Dendritic cell treated with granulocyte-macrophage colony-stimulating factor and Interleukin-4, amounts not matched to agents 40 ng/mL and 50 ng/mL, for 4 days (primary cell): ENCODE data around the gene SLC49A3.
A peak's percentile ranks its signal among the peaks of the same experiment; 100 is the strongest.

Experiments
- H3K27ac Mint-ChIP-seq: one replicate; pipeline ENCODE4 v1.8.0; 2022; ENCODE audit warnings: mild to moderate bottlenecking, mixed read lengths
- H3K27me3 Mint-ChIP-seq: one replicate; pipeline ENCODE4 v1.8.0; 2022; ENCODE audit warnings: mild to moderate bottlenecking, mixed read lengths
- H3K36me3 Mint-ChIP-seq: one replicate; pipeline ENCODE4 v1.8.0; 2022; ENCODE audit warnings: low read depth, mixed read lengths
- H3K4me1 Mint-ChIP-seq: one replicate; pipeline ENCODE4 v1.8.0; 2022; ENCODE audit warnings: low read depth, mixed read lengths
- H3K4me3 Mint-ChIP-seq: one replicate; pipeline ENCODE4 v1.8.0; 2022; ENCODE audit warnings: mild to moderate bottlenecking, moderate library complexity, mixed read lengths
- H3K9me3 Mint-ChIP-seq: one replicate; pipeline ENCODE4 v1.8.0; 2022; ENCODE audit warnings: mixed read lengths
- intact Hi-C: fragments of 100-400 bp; cut with micrococcal nuclease; formaldehyde crosslinking; loops from one replicate; pipeline ENCODE4 v1.15.0; 2022

SLC49A3 gene

DNA sequence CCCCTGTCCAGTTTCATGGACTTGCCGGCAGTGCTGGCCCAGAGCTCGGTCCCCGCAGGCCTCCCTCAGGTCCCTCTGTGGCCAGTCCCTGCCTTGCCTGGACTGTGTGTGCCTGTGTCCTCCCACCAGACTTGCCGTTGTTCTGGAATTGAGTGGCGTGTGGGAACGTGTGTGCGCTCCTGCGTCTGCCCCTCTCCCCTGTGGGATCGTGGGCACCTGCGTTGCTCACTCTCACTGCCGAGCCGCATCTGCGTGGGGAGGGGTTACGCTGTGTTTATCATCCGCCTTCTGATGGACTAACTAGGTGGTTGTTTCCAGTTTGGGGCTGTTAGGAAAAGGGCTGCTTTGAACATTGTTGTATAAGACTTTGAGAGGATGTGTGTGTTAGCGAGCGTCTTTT lies 37.9 kb upstream of the SLC49A3 start:
- Mint-ChIP-seq H3K4me3 (no peak overlapping the region), H3K9me3 (peaks cover 7% of the 10 kb centered on the region), H3K27ac (no peak overlapping the region), H3K36me3 (peaks cover 78% of the 10 kb centered on the region), H3K27me3 (no peaks in the 10 kb centered on the region), H3K4me1 (peaks cover 39% of the 10 kb centered on the region)
- intact Hi-C loops = no loop called here

DNA sequence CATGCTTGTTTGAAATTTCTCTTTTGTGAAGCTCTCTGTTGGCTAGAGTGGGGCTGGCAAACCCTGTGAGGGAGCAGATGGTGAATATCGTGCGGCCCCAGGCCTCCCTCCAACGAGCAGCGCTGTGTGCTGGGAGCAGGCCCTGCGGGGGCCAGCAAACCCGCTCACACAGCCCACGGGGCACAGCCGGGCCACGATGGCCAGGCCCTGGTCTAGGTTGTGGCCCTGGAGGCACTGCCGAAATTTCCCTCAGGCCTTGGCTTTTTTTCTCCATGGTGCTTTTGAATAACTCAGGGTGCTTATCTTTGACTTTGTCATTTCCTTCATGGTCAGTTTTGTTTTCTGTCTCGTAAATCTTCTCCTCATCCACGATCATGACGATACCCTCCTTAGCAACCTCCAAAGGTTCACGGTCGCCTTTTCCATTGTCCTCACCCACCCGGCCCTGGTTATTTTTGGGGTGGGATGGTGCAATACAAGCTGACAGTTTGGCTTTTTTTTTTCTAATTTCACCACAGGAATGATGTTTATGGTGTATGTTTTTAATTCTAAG lies 37.4 kb upstream of the SLC49A3 start:
- intact Hi-C loops = no loop called here
- H3K9me3 Mint-ChIP-seq = peaks cover 7% of the 10 kb centered on the region
- H3K4me3 Mint-ChIP-seq = no peak overlapping the region
- H3K27me3 Mint-ChIP-seq = no peaks in the 10 kb centered on the region
- peaks cover 80% of the 10 kb centered on the region for H3K36me3 Mint-ChIP-seq
- no peak overlapping the region for H3K27ac Mint-ChIP-seq
- peaks cover 44% of the 10 kb centered on the region for H3K4me1 Mint-ChIP-seq

DNA sequence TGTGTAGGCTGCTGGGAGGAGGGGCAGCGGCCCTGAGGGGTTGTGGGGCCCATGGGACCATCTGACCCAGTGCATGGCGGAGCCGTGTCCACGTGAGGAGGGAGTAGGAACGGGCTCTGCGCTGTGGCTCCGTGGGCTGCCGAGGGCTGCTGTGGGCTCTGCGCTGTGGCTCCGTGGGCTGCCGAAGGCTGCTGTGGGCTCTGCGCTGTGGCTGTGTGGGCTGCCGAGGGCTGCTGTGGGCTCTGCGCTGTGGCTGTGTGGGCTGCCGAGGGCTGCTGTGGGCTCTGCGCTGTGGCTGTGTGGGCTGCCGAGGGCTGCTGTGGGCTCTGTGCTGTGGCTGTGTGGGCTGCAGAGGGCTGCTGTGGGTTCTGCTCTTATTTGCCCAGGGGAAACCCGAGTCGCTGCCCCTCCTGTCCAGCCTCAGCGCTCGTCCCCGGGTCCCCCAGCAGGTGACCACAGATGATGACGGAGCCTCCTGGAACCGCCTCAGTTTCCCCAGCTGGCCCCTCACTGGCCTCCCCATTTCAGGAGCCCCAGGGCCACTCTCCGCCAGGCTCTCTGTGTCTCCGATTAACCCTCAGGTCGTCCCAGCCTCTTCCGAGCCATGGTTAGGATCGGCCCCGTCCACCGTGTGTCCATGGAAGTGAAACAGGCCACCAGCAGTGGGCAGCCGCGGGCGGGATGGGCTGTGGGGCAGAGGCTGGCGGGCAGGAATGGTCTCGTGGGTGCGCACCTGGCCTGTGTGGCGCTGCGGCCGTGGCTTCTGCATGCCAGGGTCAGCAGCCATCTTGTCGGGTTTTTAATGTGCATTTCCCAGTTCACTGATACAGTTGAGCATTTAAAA lies 36.7 kb upstream of the SLC49A3 start:
- Mint-ChIP-seq H3K4me1 (peaks cover 51% of the 10 kb centered on the region), H3K36me3 (peaks cover 80% of the 10 kb centered on the region), H3K27me3 (no peaks in the 10 kb centered on the region), H3K9me3 (peaks cover 2% of the 10 kb centered on the region), H3K27ac (no peak overlapping the region), H3K4me3 (no peak overlapping the region)
- intact Hi-C loops = no loop called here

DNA sequence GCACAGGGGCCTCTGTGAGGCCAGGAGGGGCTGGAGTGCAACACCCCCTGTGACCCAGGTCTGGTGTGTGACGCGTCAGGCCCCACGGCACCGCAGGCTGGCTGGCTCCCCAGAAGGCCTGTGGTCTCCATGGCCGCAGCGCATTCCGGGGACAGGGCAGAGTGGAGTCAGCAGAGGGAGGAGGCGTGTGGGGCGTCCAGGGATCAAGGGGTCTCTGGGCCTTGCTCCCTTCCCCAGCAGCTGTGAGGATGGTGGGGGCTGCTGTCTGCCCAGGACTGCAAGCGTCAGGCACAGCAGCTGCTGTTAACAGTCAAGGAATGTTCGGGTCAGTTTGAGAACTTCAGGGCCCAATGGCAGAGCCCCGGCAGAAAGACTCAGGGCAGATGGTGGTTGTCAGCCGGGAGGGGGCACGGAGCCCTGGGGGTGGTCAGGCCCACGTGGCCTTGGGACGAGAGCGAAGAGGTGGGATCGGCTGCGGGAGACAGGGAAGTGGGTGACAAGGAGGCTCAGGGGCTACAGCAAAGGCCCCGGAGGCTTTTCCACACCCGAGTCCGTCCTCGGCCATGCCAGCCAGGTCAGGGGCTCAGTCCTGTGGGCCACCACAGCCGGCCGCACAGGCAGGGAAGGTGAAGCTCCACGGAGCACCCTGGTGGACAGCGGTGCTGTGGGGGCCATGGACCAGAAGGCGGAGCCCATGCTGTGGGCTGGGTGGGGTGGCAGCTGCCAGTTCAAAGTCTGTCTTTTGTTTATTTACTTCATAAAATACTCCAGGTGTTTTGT lies 35.0 kb upstream of the SLC49A3 start:
- Mint-ChIP-seq H3K4me3 (no peak overlapping the region), H3K27me3 (no peaks in the 10 kb centered on the region), H3K9me3 (no peaks in the 10 kb centered on the region), H3K27ac (no peak overlapping the region), H3K4me1 (peaks cover 66% of the 10 kb centered on the region), H3K36me3 (peaks cover 81% of the 10 kb centered on the region)
- intact Hi-C loops = no loop called here

DNA sequence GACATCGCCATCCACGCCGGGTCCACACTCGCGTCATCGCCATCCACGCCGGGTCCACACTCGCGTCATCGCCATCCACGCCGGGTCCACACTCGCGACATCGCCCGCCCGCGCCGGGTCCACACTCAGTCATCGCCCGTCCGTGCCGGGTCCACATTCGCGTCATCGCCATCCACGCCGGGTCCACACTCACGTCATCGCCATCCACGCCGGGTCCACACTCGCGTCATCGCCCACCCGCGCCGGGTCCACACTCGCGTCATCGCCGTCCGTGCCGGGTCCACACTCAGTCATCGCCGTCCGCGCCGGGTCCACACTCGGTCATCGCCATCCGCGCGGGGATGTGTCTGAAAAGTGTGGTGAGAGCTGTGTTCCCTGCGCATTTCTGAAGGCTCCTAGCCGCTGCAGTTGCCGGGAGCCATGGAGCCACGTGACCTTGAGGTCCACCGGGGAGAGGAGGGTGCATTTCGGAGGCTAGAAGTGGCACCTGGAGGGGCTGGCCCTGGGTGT lies 34.0 kb upstream of the SLC49A3 start:
- Mint-ChIP-seq H3K27me3 (no peaks in the 10 kb centered on the region), H3K36me3 (peaks cover 75% of the 10 kb centered on the region), H3K4me3 (no peak overlapping the region), H3K9me3 (no peaks in the 10 kb centered on the region), H3K4me1 (peaks cover 66% of the 10 kb centered on the region), H3K27ac (no peak overlapping the region)
- intact Hi-C loops = no loop called here

DNA sequence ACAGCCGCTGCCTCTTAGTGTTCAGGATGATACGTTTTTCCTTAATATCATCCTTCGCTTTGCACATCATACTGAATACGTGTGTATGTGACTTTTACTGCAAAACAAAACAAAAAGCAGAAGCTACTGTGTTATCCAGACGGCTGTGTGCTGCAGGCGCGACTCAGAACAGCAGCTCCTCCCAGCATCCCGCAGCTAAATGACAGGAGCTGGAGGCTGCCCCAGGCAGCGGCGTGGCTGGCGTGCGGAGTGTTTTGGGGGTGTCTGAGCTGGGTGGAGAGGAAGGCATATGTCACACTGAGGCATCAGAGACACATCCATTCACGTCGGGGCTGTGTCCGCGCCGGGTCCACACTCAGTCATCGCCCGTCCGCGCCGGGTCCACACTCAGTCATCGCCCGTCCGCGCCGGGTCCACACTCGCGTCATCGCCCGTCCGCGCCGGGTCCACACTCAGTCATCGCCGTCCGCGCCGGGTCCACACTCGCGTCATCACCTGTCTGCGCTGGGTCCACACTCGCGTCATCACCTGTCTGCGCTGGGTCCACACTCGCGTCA lies 33.3 kb upstream of the SLC49A3 start:
- no peak overlapping the region for H3K4me3 Mint-ChIP-seq
- intact Hi-C loops = no loop called here
- H3K4me1 Mint-ChIP-seq = peaks cover 66% of the 10 kb centered on the region
- no peaks in the 10 kb centered on the region for H3K27me3 Mint-ChIP-seq
- H3K9me3 Mint-ChIP-seq = no peaks in the 10 kb centered on the region
- H3K36me3 Mint-ChIP-seq = peaks cover 77% of the 10 kb centered on the region
- H3K27ac Mint-ChIP-seq = peak overlapping the region; percentile 75

DNA sequence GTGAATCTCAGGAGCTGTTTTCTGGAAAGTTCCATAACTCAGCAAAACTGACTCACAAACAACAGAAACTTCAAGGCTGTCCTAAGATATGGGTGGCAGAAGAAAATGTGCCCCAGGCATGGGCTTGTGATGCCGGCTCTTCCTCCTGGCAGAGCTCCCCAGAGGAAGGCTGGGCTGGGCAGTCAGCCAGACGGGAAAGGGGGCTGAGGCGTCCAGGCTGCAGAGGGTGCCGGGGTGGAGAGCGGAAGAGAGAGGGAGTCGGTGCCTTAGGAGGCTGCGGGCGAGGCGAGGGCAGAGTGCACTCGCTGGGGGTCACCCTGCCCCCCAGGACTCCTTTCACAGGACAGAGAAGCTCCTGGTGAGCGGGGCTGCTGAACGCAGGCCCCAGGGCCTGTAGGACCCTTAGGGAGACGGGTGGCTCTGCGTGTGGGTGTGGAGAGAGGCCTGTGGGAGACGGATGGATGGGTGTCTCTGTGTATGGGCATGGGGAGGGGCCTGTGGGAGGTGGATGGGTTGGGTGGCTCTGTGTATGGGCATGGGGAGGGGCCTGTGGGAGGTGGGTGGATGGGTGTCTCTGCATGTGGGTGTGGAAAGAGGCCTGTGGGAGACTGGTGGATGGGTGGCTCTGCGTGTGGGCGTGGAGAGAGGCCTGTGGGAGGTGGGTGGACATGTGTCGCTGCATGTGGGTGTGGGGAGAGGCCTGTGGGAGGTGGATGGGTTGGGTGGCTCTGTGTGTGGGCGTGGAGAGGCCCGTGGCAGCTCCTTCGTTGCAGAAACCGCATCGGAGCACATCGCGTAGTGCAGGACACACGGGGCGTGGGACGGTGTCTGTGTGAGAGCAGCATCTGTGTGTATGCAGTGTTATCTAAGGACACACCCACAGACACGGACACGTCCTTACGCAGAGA lies 32.6 kb upstream of the SLC49A3 start:
- H3K36me3 Mint-ChIP-seq = peaks cover 71% of the 10 kb centered on the region
- peak overlapping the region; percentile 19 for H3K4me3 Mint-ChIP-seq
- no peaks in the 10 kb centered on the region for H3K9me3 Mint-ChIP-seq
- intact Hi-C loops = no loop called here
- peak overlapping the region; percentile 75 for H3K27ac Mint-ChIP-seq
- no peaks in the 10 kb centered on the region for H3K27me3 Mint-ChIP-seq
- peaks cover 59% of the 10 kb centered on the region for H3K4me1 Mint-ChIP-seq

DNA sequence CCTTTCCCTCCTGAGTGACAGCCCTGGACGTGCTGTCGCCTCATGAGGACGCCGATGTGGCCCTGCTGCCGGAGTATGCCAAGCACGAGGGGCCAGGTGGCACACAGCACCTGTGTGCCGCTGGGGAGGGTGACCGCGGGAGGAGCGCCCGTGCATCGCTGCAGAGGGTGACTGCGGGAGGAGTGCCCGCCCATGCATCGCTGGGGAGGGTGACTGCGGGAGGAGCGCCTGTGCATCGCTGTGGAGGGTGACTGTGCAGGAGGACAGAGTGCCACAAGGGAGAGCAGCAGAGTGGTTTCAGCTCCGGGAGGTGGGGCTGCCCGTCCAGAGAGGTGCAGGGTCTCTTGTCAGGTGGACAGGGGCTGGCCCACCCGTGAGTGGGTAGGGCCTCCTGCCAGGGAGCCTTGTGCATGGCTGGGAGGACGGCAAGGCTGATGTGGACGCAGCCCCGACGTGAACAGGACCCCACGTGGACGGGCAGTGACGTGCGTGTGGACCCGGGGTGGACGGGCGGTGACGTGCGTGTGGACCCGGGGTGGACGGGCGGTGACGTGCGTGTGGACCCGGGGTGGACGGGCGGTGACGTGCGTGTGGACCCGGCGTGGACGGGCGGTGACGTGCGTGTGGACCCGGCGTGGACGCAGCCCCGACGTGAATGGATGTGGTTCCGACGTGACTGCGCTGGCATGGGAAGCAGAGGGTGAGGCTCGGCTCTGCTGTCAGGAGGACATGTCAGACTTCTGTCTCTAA lies 31.3 kb upstream of the SLC49A3 start:
- H3K27me3 Mint-ChIP-seq = no peaks in the 10 kb centered on the region
- peak overlapping the region; percentile 75 for H3K27ac Mint-ChIP-seq
- intact Hi-C loops = no loop called here
- H3K4me1 Mint-ChIP-seq = peaks cover 49% of the 10 kb centered on the region
- no peak overlapping the region for H3K4me3 Mint-ChIP-seq
- H3K9me3 Mint-ChIP-seq = no peaks in the 10 kb centered on the region
- H3K36me3 Mint-ChIP-seq = peaks cover 69% of the 10 kb centered on the region

DNA sequence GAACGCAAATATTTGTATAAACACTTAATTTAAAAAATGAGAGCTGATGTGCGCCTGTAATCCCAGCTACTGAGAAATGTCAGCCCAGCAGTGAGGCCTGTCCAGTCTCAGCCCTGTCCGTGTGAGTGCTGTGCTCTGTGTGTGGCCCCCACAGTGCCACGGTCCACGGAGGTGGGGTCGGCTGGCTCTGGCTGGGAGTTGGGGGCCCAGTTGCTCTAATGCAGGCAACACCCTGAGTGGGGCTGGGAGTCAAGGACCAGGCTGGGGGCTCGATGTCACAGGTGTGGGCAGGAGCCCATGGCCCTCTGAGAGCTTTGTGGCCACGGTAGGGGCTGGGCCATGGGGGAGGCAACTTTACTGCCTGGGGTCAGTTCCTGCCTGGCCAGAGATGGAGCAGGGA lies 29.5 kb upstream of the SLC49A3 start:
- Mint-ChIP-seq H3K9me3 (no peaks in the 10 kb centered on the region), H3K27me3 (no peaks in the 10 kb centered on the region), H3K36me3 (peaks cover 69% of the 10 kb centered on the region), H3K4me3 (no peak overlapping the region), H3K4me1 (peaks cover 39% of the 10 kb centered on the region), H3K27ac (no peak overlapping the region)
- intact Hi-C loops = no loop called here

DNA sequence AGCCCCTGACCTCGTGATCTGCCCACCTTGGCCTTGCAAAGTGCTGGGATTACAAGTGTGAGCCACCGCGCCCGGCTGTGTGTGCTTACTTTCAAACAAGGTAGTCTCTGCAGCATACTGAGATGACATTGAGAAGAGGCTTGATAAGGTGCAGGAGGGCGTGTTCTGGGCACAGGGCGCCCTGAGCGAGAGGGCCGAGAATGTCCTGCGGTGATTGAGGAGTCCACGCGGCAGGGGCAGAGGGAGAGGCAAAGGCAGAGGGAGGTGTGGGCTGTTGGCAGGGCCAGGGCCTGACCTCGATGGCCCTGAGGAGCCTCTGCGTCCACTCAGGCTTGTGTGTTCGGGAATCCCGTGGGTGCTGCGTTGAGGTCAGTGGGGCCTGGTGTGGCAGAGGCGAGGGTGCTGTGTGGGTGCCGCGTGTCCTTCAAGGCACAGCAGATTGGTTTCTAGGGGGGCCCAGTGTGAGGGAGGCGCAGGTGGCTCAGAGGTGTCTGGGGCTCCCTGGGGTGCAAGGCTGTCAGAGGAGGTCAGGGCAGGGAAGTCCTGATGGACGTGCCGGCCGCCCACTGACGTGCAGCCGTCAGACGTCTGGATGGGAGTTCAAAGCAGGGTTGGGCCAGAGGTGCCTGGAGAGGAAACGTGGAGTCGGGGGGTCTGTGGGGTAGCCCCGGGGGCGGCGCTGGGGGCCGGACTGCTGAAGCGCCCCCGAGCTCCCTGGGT lies 28.8 kb upstream of the SLC49A3 start:
- no peaks in the 10 kb centered on the region for H3K9me3 Mint-ChIP-seq
- peaks cover 38% of the 10 kb centered on the region for H3K4me1 Mint-ChIP-seq
- no peak overlapping the region for H3K27ac Mint-ChIP-seq
- no peak overlapping the region for H3K4me3 Mint-ChIP-seq
- no peaks in the 10 kb centered on the region for H3K27me3 Mint-ChIP-seq
- peaks cover 69% of the 10 kb centered on the region for H3K36me3 Mint-ChIP-seq
- intact Hi-C loops = no loop called here

DNA sequence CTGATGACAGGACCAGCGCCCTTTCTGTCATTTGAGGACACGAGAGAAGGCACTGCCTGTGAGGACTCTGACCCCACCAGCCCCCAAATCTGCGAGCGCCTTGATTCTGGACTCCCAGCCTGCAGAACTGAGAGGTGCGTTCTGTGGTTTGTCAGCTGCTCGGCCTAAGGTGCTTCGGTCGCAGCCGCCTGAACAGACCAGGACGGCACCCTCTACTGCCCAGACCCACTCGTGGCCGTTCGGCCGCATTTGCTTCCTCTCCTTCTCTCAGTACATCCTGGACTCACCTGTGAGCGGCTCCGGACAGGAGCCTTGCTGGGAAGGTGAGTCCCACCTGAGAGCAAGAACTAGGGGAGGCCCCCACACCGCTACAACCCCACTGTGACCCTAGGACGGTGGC lies 25.1 kb upstream of the SLC49A3 start:
- H3K9me3 Mint-ChIP-seq = no peaks in the 10 kb centered on the region
- H3K27ac Mint-ChIP-seq = no peak overlapping the region
- intact Hi-C loops = no loop called here
- no peaks in the 10 kb centered on the region for H3K27me3 Mint-ChIP-seq
- peaks cover 25% of the 10 kb centered on the region for H3K4me1 Mint-ChIP-seq
- H3K4me3 Mint-ChIP-seq = no peak overlapping the region
- H3K36me3 Mint-ChIP-seq = peaks cover 54% of the 10 kb centered on the region

DNA sequence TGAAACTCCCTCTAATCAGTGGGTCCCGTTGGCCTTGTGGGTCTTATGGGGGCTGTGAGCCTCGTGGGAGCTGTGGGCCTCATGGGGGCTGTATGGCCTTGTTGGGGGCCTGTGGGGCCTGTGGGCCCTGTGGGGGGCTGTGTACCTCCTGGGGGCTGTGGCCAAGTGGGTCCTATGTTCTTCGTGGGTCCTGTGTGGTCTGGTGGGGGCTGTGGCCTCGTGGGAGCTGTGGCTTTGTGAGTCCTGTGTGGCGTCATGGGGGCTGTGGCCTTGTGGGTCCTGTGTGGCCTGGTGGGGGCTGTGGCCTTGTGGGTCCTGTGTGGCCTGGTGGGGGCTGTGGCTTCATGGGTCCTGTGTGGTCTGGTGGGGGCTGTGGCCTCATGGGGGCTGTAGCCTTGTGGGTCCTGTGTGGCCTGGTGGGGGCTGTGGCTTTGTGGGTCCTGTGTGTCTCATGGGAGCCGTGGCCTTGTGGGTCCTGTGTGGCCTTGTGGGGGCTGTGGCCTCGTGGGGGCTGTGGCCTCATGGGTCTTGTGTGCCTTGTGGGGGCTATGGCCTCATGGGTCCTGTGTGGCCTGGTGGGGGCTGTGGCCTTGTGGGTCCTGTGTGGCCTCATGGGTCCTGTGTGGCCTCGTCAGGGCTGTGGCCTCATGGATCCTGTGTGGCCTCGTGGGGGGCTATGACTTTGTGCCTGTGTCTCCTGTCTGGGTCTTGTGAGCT lies 24.1 kb upstream of the SLC49A3 start:
- intact Hi-C loops = no loop called here
- peaks cover 35% of the 10 kb centered on the region for H3K4me1 Mint-ChIP-seq
- H3K27me3 Mint-ChIP-seq = no peaks in the 10 kb centered on the region
- no peak overlapping the region for H3K4me3 Mint-ChIP-seq
- H3K9me3 Mint-ChIP-seq = no peaks in the 10 kb centered on the region
- H3K36me3 Mint-ChIP-seq = peaks cover 61% of the 10 kb centered on the region
- no peak overlapping the region for H3K27ac Mint-ChIP-seq
